Right lobe of liver (tissue), 6 donors: Measurements from ENCODE around the gene AZU1. TPM values are rescaled to one million over a fixed set of nuclear protein-coding genes. Genes with fewer than 3 reads are reported as not detected.

Source experiments
- ATAC-seq, 4 donors: fragments of 200-7000 bp; cut with Tn5 transposase; one replicate each; pipeline ENCODE4 v1.9.1; 2020; ENCODE audit warnings: mild to moderate bottlenecking in 4 of 4, moderate library complexity in 4 of 4
- DNase-seq, 3 donors: peaks; one replicate each; pipeline ENCODE4 v3.0.0-alpha.2; 2020
- H3K27ac ChIP-seq, 3 donors: fragments of 200-600 bp; one replicate each; pipeline ENCODE4 v1.8.0; 2022
- H3K27me3 ChIP-seq, 2 donors: fragments of 200-600 bp; one replicate each; pipeline ENCODE4 v1.8.0; 2022
- H3K36me3 ChIP-seq, 4 donors: fragments of 200-600 bp; sonication (generic) in 1 of 4; one replicate each; pipeline versions ENCODE4 v1.5.1 to v1.8.0; 2017 to 2022; ENCODE audit warnings: control low read depth in 1 of 4
- H3K4me1 ChIP-seq, 4 donors: fragments of 200-600 bp; sonication (generic) in 1 of 4; one replicate each; pipeline versions ENCODE4 v1.5.1 to v1.8.0; 2017 to 2022; ENCODE audit warnings: control low read depth in 1 of 4
- H3K4me3 ChIP-seq, 3 donors: fragments of 200-600 bp; one replicate each; pipeline ENCODE4 v1.8.0; 2022
- H3K9me3 ChIP-seq, 4 donors: fragments of 200-600 bp; sonication (generic) in 1 of 4; one replicate each; pipeline versions ENCODE4 v1.5.1 to v1.8.0; 2017 to 2022; ENCODE audit warnings: control low read depth in 1 of 4
- CTCF ChIP-seq, 4 donors: fragments of 200-600 bp in 3 of 4; fragments of 450-650 bp in 1 of 4; IDR thresholded peaks; one replicate each; pipeline versions ENCODE4 v1.5.1 to v1.8.0; 2016 to 2022; ENCODE audit warnings: antibody characterized with exemption in 4 of 4, mild to moderate bottlenecking in 2 of 4
- POLR2A ChIP-seq: fragments of 450-650 bp; IDR thresholded peaks from one replicate; pipeline ENCODE4 v1.6.1; 2017; ENCODE audit warnings: antibody characterized with exemption, mild to moderate bottlenecking
- WGBS: methylation state at CpG from one replicate; pipeline ENCODE4 v1.1.6; 2018; ENCODE audit warnings: low coverage, low lambda C conversion rate; ENCODE audit not compliant: insufficient coverage; ENCODE audit errors: missing lambda C conversion rate; 5-methylcytosine and 5-hydroxymethylcytosine counted together
- intact Hi-C, 2 donors: fragments of 100-400 bp; cut with DNase I; formaldehyde crosslinking; loops; one replicate each; pipeline versions ENCODE4 v1.11.2 to v1.14.1; 2022
- total RNA-seq, 6 experiments: library from RNA; depleted of rRNA in 2 of 6; stranded (reverse); fragments of >200 nt in 2 of 6; fragmentation: NEBNext Ultra II Directional in 3 of 6; extraction: Animal tissue kit (Norgen Biotek cat#: 25700) in 3 of 6; gene quantifications; one replicate each; pipeline versions ENCODE4 v1.1.0 to v1.2.4, GENCODE V29; 2016 to 2023
- donor health status: DM: no; HTN: yes; CAD: no.
- donor health status: DM: no; HTN: no; CAD: no.
- donor health status: DM: no; HTN: no; CAD: no.
- donor health status: DM: no; HTN: yes; CAD: no.
- donor health status: DM: no; HTN: yes; CAD: no.

AZU1 gene
- total RNA-seq, 6 experiments from 2014 or later = 0.15 to 3.6 (median 1.8) TPM; not detected in 3

- Histone ChIP-seq H3K9me3 (no peaks in the 10 kb centered on the region), H3K36me3 (peaks cover 15 to 72% (median 56%) of the 10 kb centered on the region in 4 donors), H3K27ac (no peak overlapping the region), H3K27me3 (no peaks in the 10 kb centered on the region), H3K4me3 (no peak overlapping the region), H3K4me1 (peaks cover 0 to 25% (median 16%) of the 10 kb centered on the region in 4 donors)
- WGBS = no CpG with 5 or more reads among the region's 53 CpGs
- ATAC-seq (no peak), DNase-seq (peak in 1 of 3 donors; percentile 23)
- TF ChIP-seq POLR2A (no peak), CTCF (IDR thresholded peaks at IDR 0.05) (no peak)
- intact Hi-C loops = no loop called here
These were observed 23.0 kb upstream of the AZU1 start for GRCh38 chr19:804419-805165.

- TF ChIP-seq CTCF (IDR thresholded peaks at IDR 0.05) = no peak
- no peak for TF ChIP-seq POLR2A
- peaks cover 0 to 19% (median 13%) of the 10 kb centered on the region in 4 donors for H3K4me1 ChIP-seq
- no peak overlapping the region for H3K4me3 ChIP-seq
- no peaks in the 10 kb centered on the region for H3K9me3 ChIP-seq
- ATAC-seq = no peak
- intact Hi-C loops = no loop called here
- H3K36me3 ChIP-seq = peaks cover 18 to 76% (median 60%) of the 10 kb centered on the region in 4 donors
- WGBS = no CpG with 5 or more reads among the region's 33 CpGs
- no peak for DNase-seq
- no peaks in the 10 kb centered on the region for H3K27me3 ChIP-seq
- no peak overlapping the region for H3K27ac ChIP-seq
These were observed 22.5 kb upstream of the AZU1 start for GRCh38 chr19:805166-805551.

- Histone ChIP-seq H3K36me3 (peaks cover 25 to 83% (median 63%) of the 10 kb centered on the region in 4 donors), H3K4me1 (peaks cover 0 to 12% (median 8%) of the 10 kb centered on the region in 4 donors), H3K27me3 (no peaks in the 10 kb centered on the region), H3K4me3 (no peak overlapping the region), H3K9me3 (no peaks in the 10 kb centered on the region), H3K27ac (no peak overlapping the region)
- intact Hi-C loops = no loop called here
- no CpG with 5 or more reads among the region's 93 CpGs for WGBS
- ATAC-seq (no peak), DNase-seq (peak in 1 of 3 donors; percentile 22)
- TF ChIP-seq POLR2A (no peak), CTCF (IDR thresholded peaks at IDR 0.05) (no peak)
These were observed 21.8 kb upstream of the AZU1 start for GRCh38 chr19:805600-806550.

GRCh38 chr19:806815-807421, 20.7 kb upstream of the AZU1 start:
- H3K27me3 ChIP-seq = no peaks in the 10 kb centered on the region
- no peaks in the 10 kb centered on the region for H3K9me3 ChIP-seq
- DNase-seq (no peak), ATAC-seq (no peak)
- no peak for TF ChIP-seq POLR2A
- TF ChIP-seq CTCF (IDR thresholded peaks at IDR 0.05) = no peak
- H3K4me3 ChIP-seq = no peak overlapping the region
- H3K36me3 ChIP-seq = peaks cover 34 to 90% (median 67%) of the 10 kb centered on the region in 4 donors
- WGBS = 60% methylated on average over 2 of the region's 34 CpGs
- H3K27ac ChIP-seq = no peak overlapping the region
- intact Hi-C loops = no loop called here
- H3K4me1 ChIP-seq = peaks cover 0 to 2% (median 0%) of the 10 kb centered on the region in 4 donors
